Calu3 (cell line): ENCODE results near the gene PROM1. TPM values are rescaled to one million over a fixed set of nuclear protein-coding genes. Genes with fewer than 3 reads are reported as not detected.
A peak's percentile ranks its signal among the peaks of the same experiment; 100 is the strongest.

Source experiments
- BruUV-seq: library from RNA; stranded (reverse); fragments of 400-500 nt; replicated peaks from 2 replicates; lab custom pipeline; 2021; lab: Mats Ljungman, UMichigan
- CTCF ChIA-PET: fragments of 300-600 bp; sonication (Branson Sonifier 250); formaldehyde crosslinking; loops from one replicate; lab custom pipeline; 2022; ENCODE audit warnings: antibody characterized with exemption; lab: Charles Lee
- DNase-seq: peaks from one replicate; pipeline ENCODE4 v3.0.0; 2022
- H3K27ac Mint-ChIP-seq: one replicate; pipeline ENCODE4 v1.8.0; 2022; ENCODE audit warnings: mixed read lengths; ENCODE audit not compliant: unreplicated experiment
- H3K27me3 Mint-ChIP-seq: one replicate; pipeline ENCODE4 v1.8.0; 2022; ENCODE audit warnings: mixed read lengths; ENCODE audit not compliant: unreplicated experiment
- H3K36me3 Mint-ChIP-seq: one replicate; pipeline ENCODE4 v1.8.0; 2022; ENCODE audit warnings: mild to moderate bottlenecking, moderate library complexity, mixed read lengths; ENCODE audit not compliant: insufficient read depth, unreplicated experiment
- H3K4me1 Mint-ChIP-seq: one replicate; pipeline ENCODE4 v1.8.0; 2022; ENCODE audit warnings: mild to moderate bottlenecking, low read depth, mixed read lengths; ENCODE audit not compliant: unreplicated experiment
- H3K4me3 Mint-ChIP-seq: one replicate; pipeline ENCODE4 v1.8.0; 2022; ENCODE audit warnings: mild to moderate bottlenecking, low read depth, moderate library complexity, mixed read lengths; ENCODE audit not compliant: unreplicated experiment
- H3K9me3 Mint-ChIP-seq: one replicate; pipeline ENCODE4 v1.8.0; 2022; ENCODE audit warnings: low read depth, mixed read lengths; ENCODE audit not compliant: unreplicated experiment
- CTCF ChIP-seq: fragments of 200-600 bp; IDR thresholded peaks from one replicate; pipeline ENCODE4 v1.8.0; 2022; ENCODE audit warnings: antibody characterized with exemption; ENCODE audit not compliant: unreplicated experiment
- intact Hi-C: fragments of 100-400 bp; cut with micrococcal nuclease; formaldehyde crosslinking; loops from one replicate; pipeline ENCODE4 v1.10.0; 2022; ENCODE audit not compliant: unreplicated experiment
- total RNA-seq: library from RNA; stranded (reverse); gene quantifications from 2 replicates; pipeline ENCODE4 v1.2.3, GENCODE V29; 2022

The PROM1 gene
- total RNA-seq, 1 experiment from 2014 or later = 73.9 TPM

GRCh38 chr4:16129336-16129735 lies 45.5 kb upstream of the PROM1 start:
- Mint-ChIP-seq H3K4me1 (peaks cover 11% of the 10 kb centered on the region), H3K27me3 (no peaks in the 10 kb centered on the region), H3K36me3 (no peaks in the 10 kb centered on the region), H3K4me3 (no peak overlapping the region), H3K27ac (no peak overlapping the region), H3K9me3 (peaks cover 2% of the 10 kb centered on the region)
- CTCF ChIA-PET = interaction anchor here (0.7 to 1.2 kb wide), 3 partner anchors 9 to 13 kb away, joined by 3 read pairs; no protein-coding TSS in a partner anchor
- intact Hi-C loops = no loop called here
- no TSS peak for BruUV-seq
- no peak for TF ChIP-seq CTCF
- no peak for DNase-seq

- no peak for DNase-seq
- no TSS peak for BruUV-seq
- Mint-ChIP-seq H3K36me3 (peaks cover 4% of the 10 kb centered on the region), H3K4me1 (peaks cover 20% of the 10 kb centered on the region), H3K27ac (no peak overlapping the region), H3K9me3 (no peaks in the 10 kb centered on the region), H3K27me3 (no peaks in the 10 kb centered on the region), H3K4me3 (no peak overlapping the region)
- TF ChIP-seq CTCF = no peak
- CTCF ChIA-PET = no interaction called here
- intact Hi-C loops = no loop called here
Observed at GRCh38 chr4:16126714-16127113, 42.9 kb upstream of the PROM1 start.

- Mint-ChIP-seq H3K36me3 (peaks cover 4% of the 10 kb centered on the region), H3K27me3 (no peaks in the 10 kb centered on the region), H3K4me3 (no peak overlapping the region), H3K9me3 (no peaks in the 10 kb centered on the region), H3K27ac (no peak overlapping the region), H3K4me1 (peaks cover 20% of the 10 kb centered on the region)
- no peak for TF ChIP-seq CTCF
- no TSS peak for BruUV-seq
- intact Hi-C loops = no loop called here
- CTCF ChIA-PET = no interaction called here
- DNase-seq = no peak
Observed at GRCh38 chr4:16125571-16126445, 42.0 kb upstream of the PROM1 start.

GRCh38 chr4:16124232-16124631 lies 40.4 kb upstream of the PROM1 start:
- CTCF ChIA-PET = interaction anchor here (0.8 kb wide), 1 partner anchor 72 kb away, joined by 5 read pairs; no protein-coding TSS in a partner anchor
- H3K4me3 Mint-ChIP-seq = no peak overlapping the region
- intact Hi-C loops = loop anchor here (5.0 kb wide), 1 partner anchor 42 kb away; the partner anchor contains the start of gene PROM1

More at GRCh38 chr4:16124232-16124631, 40.4 kb upstream of the PROM1 start:
- TF ChIP-seq CTCF = no peak
- Mint-ChIP-seq H3K27ac (peak overlapping the region; percentile 57), H3K36me3 (peaks cover 4% of the 10 kb centered on the region), H3K9me3 (no peaks in the 10 kb centered on the region), H3K4me1 (peaks cover 22% of the 10 kb centered on the region), H3K27me3 (no peaks in the 10 kb centered on the region)
- no peak for DNase-seq
- BruUV-seq = no TSS peak
